ENCODE measurements around the gene FAM53A.

FAM53A gene

DNA sequence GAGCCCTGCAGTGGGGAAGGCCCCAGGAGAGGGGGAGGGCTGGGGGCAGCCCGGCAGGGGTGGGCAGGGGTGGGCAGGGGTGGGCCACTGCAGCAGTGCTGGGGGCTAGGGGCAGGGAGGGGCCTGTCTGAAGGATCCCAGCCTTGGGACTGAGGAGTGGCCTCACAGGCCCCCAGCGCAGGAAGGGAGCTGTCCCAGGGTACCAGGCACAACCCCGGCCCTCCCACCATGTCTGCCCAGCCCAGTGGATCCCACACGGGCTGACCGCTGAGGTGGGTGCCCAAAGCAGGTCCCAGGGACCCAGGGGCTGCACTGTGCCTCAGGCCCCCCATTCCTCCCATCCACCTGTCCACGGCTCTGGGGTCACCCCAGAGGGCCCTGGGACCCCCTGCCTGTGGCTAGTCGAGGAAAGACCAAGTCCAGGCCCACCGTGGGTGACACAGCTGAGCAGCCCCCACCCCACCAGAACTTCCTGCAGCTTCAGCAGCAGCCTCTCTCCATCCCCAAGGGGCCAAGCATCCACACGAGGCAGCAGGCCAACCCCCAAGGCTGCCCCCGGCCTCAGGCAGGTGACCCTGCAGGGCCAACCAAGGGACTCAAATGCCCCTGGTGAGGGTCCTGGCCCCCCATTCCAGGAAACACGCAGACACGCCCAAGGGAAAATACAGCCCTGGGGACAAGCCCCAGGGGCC lies 46.4 kb downstream of the FAM53A start:
- no peak for DNase-seq

DNA sequence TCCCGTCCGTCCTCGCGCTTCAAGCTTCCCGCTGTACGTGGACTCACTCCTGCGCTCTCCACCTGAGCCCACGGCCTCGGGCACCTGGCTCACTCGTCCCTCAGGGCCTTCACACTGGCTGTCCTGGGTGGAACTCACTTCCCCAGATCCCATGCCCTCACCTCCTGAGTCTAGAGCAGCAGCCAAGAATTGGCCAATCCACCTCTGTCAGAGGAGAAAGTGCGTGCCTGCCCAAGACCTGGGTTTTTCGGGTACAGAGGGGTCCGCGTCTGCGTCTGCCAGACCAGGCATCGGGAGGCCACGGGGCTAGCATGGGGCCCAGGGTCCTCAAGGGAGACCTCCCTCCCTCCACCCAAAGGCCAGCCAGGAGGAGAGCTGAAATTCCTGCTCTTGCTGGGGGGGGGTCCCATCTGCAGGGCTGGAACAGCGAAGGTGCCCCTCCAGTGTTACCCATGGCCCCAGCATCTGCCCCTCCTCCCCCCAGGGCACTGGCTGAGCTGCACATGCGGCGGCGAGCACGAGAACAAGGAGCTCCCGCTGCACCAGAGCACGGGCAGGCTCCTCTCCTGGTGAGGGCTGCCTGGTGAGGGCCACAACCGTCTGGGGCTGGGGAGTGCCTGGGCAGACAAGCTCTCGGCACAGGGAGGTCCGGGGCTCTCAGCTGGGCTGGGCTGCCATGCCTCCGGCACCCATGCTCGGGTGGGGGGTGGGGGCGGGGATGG lies 47.5 kb downstream of the FAM53A start:
- no peak for DNase-seq

DNA sequence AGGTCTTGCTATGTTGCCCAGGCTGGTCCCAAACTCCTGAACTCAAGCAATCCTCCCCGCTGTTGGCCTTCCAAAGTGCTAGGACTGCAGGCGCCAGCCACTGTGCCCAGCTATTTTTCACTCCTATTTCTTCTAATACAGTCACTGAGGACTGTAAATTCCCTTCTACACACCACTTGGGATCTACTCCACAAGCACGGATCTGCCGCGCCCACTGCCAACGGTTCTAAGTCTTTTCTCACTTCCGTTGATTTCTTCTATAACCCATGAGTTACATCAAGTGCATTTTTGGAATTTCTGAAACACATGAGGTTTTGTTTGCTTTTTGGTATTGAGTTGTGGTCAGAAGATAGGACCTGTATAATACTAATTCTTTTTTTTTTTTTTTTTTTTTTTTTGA lies 48.6 kb downstream of the FAM53A start:
- no peak for DNase-seq

DNA sequence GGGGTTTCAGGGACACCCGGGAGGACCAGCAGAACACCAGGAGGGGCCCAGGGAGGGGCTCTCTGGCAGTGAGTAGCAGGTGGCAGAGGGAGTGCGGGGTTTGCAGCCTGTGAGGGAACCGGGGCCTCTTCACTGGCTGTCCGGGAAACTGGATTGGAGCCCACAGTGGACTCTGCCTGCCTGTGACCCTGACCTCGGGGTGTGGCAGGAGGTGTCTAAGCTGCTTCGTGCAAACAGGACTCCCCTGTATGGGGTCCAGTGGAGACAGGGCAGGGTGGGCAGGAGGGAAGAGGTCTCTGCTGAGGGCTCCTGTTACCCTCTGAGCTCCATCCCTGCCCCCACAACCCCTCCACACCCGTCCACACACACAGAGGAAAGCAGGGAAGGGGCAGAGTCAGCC lies 50.1 kb downstream of the FAM53A start:
- DNase-seq = no peak

DNA sequence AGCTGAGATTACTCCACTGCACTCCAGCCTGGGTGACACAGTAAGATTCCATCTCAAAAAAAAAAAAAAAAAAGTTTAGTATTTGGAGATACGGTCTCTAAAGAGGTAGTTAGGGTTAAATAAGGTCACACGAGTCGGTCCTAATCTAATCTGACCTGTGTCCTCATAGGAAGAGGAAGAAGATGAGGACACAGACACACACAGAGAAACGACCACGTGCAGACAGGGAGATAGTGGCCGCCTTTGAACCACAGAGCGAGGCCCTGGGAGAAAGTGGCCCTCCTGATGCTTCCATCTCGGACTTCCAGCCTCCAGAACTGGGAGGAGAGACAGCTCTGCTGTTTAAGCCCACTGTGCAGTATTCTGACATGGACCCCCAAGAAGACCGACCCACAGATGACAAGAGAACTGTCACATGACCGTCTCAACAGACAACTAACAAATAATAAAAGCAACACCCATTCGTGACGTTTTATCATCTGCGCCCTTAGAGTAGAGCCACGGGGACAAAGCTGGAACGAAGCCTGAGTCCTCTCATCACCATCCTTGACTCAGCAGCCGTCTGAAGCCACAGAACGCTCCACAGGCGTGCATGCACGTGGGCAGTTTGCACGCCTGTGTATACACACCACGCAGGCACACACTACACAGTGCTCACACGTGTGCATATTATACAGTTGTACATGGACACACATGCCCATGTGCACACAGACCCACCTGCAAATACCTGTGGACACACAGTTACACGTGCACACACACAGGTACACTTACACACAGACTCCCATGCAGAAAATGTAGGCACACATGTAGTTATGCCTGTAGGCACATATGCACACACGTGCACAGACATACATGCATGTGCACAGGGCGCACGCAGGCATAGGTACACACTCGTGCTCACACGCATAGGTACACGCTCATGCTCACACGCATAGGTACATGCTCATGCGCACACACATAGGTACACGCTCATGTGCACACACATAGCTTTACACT lies 51.7 kb downstream of the FAM53A start:
- DNase-seq = no peak

DNA sequence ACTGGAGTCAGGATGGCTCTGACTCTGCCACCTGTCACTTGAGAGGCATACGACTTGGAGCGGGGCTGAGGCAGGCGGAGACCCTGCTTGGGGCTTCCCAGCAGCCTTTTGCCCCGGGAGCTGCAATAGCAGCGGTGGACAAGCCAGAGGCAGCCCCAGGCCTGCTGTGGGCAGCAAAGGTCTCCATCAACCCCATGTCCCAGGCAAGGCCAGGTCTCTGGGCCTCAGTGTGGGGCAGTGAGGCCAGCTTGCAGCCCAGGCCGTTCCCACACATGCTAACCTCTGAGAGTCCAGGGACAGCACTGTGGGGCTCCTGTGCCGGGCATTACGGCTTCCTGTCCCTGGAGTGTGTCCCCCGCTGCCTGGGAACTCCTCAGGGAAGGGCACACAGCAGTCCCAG lies 53.0 kb downstream of the FAM53A start:
- DNase-seq = no peak

DNA sequence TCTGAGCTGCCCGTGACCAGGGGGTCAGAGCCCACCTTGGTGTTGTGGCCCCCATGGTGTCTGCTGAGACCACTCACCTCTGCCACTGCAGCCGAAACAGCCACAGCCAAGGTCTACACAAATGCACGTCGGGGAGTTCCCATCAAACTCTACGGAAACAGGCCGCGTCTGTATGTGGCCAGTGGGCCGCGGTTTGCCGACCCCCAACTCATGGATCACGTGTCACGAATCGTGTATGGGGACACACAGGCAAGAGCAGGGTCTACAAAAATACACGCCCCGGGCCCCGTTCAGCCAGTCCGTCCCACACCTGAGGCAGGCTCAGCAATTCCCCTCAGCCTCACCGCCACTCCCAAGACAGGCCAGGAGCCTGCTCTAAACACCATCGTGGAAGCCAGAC lies 53.8 kb downstream of the FAM53A start:
- no peak for DNase-seq

DNA sequence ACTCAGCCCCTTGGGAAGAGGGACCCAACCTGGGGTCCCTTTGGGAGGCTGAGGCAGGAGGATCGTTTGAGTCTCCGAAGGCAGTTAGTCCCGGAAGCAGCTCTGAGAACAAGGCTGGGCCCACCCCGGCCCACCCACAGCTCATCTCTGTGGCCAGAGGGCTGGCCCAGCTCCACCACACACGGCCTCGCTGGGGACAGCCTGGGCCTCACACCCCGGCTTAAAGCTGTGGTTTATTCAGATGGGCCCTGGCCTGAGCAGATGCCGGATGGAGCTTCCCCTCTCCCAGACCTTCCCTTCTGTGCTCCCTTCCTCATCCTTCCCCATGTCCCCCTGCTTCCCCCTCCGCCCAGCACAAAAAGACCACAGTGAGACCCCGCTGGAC lies 54.4 kb downstream of the FAM53A start:
- DNase-seq = no peak

DNA sequence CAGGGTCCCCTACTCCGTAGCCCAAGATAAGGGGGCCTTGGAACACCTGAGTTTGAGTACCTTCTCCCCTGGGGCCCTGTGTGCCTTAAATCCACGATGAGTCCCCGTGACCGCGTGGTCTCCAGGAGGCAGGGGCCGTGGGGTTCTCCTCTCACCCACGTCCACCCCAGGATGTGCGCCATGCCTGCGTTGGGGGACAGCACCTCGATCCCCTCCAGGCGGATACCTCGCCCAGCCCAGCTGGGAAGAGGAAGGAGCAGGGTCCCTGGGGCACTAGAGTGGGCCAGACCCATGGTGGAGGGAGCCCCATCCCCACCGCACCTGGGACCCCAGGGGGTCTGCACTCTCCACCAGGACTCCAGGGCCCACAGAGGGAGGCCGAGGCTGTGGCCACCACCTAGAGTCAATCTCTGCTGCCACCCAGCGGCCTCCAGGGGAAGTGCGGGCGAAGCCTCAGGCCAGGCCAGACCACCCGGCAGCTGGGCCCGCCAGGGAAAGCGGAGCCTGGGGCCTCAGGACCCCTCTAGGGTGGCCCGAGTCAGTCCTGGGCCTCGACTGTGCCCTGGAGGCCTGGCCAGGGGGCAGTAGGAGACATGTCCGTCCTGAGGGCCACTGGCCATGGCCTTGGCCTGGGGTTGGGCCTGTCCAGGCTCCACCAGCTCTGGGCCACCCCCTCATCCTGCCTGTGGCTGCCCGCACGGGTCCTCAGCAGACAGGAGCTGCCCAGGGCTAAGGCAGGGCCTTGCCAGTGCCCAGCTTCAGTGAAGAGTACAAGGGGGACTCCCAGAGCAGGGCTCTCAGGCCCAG lies 55.0 kb downstream of the FAM53A start:
- peak; percentile 84 for DNase-seq

DNA sequence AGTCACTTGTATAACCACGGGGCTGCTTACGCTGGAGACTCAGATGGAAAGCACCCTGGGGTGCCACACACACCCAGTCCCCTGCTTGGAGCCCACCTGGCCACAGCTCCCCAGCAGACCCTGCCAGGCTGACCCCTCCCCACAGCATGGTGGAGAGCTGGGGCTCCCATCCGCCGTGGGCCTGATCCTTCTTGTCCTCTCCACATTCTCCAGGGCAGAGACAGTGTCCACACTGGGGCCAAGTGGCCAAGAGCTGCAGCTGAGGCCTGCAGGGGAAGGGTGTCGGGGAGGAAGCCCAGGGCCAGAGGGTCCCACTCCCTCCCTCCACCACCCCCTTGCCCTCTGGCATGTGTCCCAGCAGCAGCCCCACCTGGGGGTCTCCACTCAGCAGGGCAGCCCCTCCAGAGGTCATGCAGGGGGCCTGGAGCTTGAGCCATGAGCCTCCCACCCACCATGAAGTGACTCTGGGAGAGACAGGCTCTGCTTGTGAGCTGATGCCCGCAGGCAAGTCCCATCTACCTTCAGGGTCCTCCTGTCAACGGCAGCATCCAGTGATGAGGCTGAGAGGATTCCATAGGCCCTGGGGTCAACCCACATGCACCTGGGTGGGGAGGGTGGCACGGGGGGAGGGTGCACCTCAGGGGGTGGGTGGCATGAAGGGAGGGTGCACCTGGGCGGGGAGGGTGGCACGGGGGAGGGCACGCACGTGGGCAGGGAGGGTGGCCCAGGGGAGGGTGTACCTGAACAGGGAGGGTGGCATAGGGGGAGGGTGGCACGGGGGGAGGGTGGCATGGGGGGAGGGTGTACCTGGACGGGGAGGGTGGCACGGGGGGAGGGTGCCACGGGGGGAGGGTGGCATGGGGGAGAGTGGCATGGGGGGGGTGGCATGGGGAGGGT lies 56.4 kb downstream of the FAM53A start:
- no peak for DNase-seq

DNA sequence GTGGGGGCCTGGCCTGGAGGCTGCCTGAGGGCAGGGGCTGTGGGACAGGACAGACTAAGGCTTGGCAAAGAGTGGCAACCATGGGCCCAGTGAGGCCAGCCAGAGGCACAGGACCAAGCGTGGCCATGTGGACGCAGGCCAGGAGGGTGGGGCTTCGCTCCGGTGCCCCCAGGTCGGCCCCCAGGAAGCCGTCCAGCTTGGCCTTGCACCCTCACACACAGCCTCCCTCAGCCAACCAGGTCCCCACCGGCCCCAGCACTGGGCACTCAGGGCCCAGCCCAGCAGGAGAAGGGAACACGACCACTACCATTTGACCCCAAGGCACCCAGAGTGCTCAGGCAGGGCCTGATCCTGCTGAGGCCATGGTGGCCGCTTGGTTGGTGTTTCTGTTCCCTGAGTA lies 57.2 kb downstream of the FAM53A start:
- DNase-seq = no peak

DNA sequence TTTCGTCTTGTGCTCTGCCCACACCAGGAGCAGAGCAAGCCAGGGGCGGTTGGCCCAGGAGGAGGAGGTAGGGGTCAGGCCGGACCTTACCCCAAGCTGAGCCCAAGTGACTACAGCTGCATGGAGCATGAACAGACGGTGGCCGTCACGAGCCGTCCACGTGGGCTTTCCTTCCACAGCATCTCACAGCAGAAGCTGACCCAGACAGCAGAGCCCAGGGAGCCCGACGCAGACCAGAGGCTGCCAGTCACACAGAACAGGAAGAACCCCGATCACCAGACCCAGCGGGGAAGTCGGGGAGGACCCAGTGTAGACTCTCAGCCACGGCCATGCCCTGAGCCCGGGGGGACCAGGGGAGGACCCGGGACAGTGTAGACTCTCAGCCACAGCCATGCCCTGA lies 58.0 kb downstream of the FAM53A start:
- no peak for DNase-seq

DNA sequence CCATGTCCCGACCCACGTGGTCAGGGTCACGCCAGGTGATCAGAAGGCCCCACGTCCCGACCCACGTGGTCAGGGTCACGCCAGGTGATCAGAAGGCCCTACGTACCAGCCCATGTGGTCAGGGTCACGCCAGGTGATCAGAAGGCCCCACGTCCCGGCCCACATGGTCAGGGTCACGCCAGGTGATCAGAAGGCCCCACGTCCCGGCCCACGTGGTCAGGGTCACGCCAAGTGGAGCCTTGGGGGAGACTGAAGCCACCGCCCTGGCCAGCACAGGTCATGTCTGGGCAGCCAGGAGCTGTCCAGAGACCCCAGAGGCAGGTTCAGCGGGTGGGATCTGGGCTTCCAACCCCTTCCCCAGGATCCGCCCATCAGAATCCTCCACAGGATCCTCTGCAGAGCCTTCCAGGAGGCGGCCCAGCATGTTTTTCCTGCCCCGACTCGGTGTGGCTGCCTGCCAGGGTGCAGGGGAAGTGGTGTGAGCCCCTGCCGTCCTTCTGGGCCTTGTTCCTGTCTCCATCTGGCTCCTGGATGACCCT lies 58.4 kb downstream of the FAM53A start:
- DNase-seq = no peak

DNA sequence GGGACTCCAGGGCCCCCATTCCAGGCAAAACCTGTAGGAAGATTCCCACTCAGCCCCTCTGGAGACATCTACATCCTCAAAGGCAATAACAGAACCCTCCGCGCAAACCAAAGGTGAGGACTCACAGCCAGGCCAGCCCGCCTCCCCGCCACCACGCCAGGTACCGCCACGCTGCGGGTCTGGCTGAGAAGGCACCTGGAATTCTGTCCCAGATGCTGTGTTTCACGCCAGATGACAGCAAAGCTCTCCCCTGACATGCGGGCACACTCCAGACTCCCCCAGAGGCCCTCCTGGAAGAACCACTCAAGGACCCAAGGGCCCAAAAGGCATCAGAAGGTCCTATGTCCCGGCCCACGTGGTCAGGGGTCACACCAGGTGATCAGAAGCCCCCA lies 59.6 kb downstream of the FAM53A start:
- no peak for DNase-seq

DNA sequence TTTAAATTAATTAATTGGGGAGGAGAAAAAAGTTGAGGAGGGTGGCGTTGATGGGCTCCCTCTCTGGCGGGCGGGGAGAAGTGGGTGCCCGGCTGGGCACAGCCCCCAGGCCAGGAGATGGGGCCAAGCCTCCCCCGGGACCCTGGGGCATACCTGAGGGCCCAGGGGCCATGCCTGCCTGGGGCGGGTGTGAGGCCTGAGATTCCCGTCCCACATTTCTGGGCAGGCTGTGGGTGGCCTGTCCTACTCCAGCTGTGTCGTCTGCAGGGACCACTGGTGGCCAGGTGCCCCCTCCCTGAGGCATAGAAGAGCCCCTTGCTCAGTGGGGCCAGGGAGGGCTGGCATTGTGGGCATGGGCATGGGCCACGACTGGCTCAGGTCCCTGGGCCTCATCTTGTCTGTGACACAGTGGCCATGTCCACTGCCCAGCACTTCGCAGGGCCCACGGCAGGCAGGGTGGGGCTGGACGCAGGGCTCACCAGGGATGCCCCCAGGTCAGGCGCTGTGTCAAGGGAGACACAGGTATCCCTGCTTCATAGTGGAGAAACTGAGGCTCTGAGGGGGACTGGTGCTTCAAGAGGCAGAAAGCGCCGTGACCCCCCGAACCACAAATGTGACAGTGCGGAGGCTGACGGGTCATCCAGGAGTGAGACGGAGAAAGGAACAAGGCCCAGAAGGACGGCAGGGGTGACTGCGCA lies 60.1 kb downstream of the FAM53A start:
- DNase-seq = no peak

DNA sequence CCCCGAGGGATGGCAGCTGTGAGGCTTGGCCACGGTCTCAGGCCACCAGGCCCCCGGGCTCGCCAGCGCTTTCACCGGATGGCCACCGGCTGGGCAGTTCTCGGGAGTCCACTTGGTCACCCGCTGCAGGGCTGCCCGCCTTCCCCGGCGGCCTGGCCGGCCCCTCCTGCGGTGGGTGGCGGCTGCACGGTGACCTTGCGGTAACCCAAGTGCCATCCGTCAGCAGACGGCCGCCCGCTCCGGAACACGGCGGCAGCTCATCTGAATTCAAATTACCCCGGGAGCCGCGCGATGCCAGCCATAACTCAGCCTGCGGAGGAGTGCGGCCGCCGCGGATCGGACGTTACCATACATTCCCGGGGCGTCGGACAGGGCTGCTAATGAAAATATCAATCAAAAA lies 60.7 kb downstream of the FAM53A start:
- DNase-seq = no peak

DNA sequence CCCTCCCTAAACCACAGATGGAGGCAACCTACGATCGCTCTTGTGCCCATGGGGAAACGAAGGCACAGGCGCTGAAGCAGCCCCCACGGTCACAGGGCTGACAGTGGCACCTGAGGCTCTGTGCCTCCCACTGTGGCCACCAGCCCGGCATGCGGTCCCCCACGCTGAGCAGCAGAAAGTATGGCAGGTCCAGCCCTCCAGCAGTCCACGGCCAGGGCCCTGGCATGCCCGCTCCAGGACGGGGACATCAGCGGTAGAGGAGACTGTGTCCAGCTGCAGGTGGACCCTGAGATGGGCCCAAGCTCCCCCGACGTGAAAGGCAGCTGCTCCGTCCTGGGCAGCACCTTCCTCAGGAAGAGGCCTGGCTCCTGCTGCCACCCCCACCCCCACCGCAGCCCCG lies 61.2 kb downstream of the FAM53A start:
- DNase-seq = no peak

DNA sequence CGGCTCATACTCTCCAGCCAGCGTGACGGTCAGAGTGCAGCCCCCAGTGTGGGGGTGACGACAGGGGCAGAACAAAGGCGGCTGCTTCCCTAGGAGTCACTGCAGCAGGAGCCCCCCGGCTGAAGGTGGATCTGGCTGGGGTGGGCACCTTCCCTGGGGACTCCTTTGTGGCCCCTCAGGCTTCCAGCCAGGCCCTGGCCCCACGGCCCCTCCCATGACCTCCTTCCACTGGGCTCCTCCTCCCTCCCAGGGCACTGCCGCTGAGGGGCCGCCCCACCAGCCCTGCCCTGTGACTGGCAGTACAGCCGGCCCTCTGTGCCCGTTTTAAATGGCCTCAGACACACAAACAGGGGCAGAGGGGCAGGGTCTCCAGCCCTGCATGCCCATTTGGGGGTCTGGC lies 61.9 kb downstream of the FAM53A start:
- DNase-seq = no peak

DNA sequence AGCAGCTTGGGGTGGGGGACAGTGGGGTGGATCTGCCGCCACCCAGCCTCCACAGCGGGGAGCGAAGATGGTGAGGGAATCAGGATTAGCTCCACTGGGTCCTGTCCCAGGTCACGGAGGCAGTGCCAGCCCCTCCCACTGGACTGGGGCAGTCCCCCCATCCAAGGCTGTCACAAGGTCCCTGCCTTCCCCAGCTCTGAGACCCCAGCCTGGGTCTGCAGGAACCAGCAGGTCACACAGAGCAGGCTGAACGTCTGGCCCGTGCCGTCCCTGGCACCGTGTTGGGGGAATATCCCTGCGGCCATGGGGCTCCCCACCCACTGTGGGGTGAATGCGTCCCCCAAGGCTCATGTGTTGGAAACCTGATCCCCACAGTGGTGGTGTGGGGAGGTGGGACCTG lies 62.6 kb downstream of the FAM53A start:
- DNase-seq = no peak

DNA sequence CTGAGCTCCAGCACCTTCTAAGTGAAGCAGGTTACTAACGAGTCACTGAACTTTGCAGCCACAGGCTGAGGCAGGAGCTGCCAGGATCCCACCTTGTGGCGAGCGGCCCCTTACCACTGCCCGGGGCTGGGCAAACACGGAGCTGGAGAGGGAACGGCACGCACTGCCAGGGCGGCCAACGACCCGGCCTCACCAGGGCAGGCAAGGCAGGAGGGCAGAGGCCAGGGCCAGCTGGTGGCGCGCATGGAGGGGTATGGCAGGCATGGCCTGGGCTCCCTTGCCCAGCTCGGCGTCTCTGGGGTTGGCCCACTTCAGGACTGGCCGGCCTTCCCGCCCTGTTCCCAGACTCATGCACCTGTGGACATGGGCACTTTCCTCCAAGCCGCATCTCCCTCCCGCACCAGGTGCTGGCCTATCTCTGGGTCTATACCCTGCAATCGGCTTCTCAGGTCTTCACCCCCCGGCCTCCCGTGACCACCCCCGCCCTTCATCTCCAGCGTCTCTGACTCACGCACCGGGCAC lies 64.9 kb downstream of the FAM53A start:
- no peak for DNase-seq

DNA sequence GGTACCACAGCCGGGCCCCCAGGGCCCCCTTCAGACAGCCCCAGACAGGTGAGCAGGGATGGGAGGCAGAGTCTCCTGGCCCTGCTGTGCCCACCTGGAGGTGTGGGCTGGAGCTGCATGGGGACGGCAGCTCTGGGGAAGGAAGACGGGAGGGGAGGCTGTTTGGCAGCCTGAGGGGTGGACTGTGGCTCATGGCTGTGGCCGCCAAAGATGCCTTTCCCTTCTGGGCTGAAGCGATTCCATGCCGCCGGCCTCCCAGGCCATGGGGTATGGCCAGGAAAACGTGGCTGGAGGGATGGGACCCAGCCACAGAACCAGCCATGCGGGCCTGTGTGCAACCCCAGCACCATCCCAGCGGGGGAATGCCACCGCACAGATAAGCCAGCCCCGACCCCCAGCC lies 65.7 kb downstream of the FAM53A start:
- no peak for DNase-seq
